OCI-LY1 (cell line): Measurements from ENCODE around the gene KIF13A.

Source experiments
- H2AFZ ChIP-seq: fragments of 200-600 bp; sonication (generic), shearing (Covaris generic); 2 replicates; pipeline ENCODE4 v1.6.0; 2014; ENCODE audit warnings: antibody characterized with exemption, mild to moderate bottlenecking, low read length
- H3F3A ChIP-seq: fragments of 200-600 bp; sonication (generic), shearing (Covaris generic); 2 replicates; pipeline ENCODE4 v1.6.0; 2014; ENCODE audit warnings: mild to moderate bottlenecking, antibody characterized with exemption, low read length, moderate library complexity; ENCODE audit not compliant: insufficient read depth
- H3K27ac ChIP-seq: fragments of 200-600 bp; sonication (generic); 2 replicates; pipeline ENCODE4 v1.5.1; 2014; ENCODE audit warnings: low read length, mixed run types, mild to moderate bottlenecking, low read depth; ENCODE audit not compliant: poor library complexity, severe bottlenecking
- H3K27me3 ChIP-seq: fragments of 200-600 bp; sonication (generic); 2 replicates; pipeline ENCODE4 v1.6.0; 2014; ENCODE audit warnings: antibody characterized with exemption, mild to moderate bottlenecking, low read length, moderate library complexity; ENCODE audit not compliant: insufficient read depth
- H3K36me3 ChIP-seq: fragments of 200-600 bp; sonication (generic); 2 replicates; pipeline ENCODE4 v1.6.1; 2014; ENCODE audit warnings: mild to moderate bottlenecking, antibody characterized with exemption, low read length, moderate library complexity, mixed read lengths; ENCODE audit not compliant: insufficient read depth
- H3K4me1 ChIP-seq: fragments of 200-600 bp; sonication (generic); 2 replicates; pipeline ENCODE4 v1.5.1; 2014; ENCODE audit warnings: mild to moderate bottlenecking, low read length, moderate library complexity; ENCODE audit not compliant: insufficient read depth, severe bottlenecking
- H3K4me2 ChIP-seq: fragments of 200-600 bp; sonication (generic), shearing (Covaris generic); 2 replicates; pipeline ENCODE4 v1.6.1; 2014; ENCODE audit warnings: low read length
- H3K4me3 ChIP-seq: fragments of 200-600 bp; sonication (generic); 2 replicates; pipeline ENCODE4 v1.5.1; 2014; ENCODE audit warnings: low read length, low read depth, mild to moderate bottlenecking, mixed read lengths; ENCODE audit not compliant: poor library complexity, severe bottlenecking
- H3K79me2 ChIP-seq: fragments of 200-600 bp; shearing (Covaris generic); 2 replicates; pipeline ENCODE4 v1.6.1; 2016; ENCODE audit warnings: mixed run types, low read length, mixed read lengths; ENCODE audit not compliant: insufficient read depth
- H3K9ac ChIP-seq: fragments of 200-600 bp; sonication (generic), shearing (Covaris generic); 2 replicates; pipeline ENCODE4 v1.6.1; 2014; ENCODE audit warnings: mild to moderate bottlenecking, low read length, mixed read lengths
- H3K9me2 ChIP-seq: fragments of 200-600 bp; sonication (generic), shearing (Covaris generic); 2 replicates; pipeline ENCODE4 v1.6.1; 2014; ENCODE audit warnings: low read depth, mild to moderate bottlenecking, low read length, mixed read lengths
- H3K9me3 ChIP-seq: fragments of 200-600 bp; shearing (Covaris generic); 2 replicates; pipeline ENCODE4 v1.6.1; 2014; ENCODE audit warnings: low read length, mixed read lengths
- H4K20me1 ChIP-seq: fragments of 200-600 bp; sonication (generic), shearing (Covaris generic); 2 replicates; pipeline ENCODE4 v1.6.0; 2016; ENCODE audit warnings: mild to moderate bottlenecking, low read length; ENCODE audit not compliant: insufficient read depth
- CTCF ChIP-seq: fragments of 200-600 bp; sonication (generic), shearing (Covaris generic); IDR thresholded peaks from 2 replicates; pipeline ENCODE4 v1.5.1; 2017; ENCODE audit warnings: mild to moderate bottlenecking, antibody characterized with exemption, low read length, moderate library complexity, mixed read lengths
- EZH2 ChIP-seq: fragments of 200-600 bp; sonication (generic), shearing (Covaris generic); IDR thresholded peaks from 2 replicates; pipeline ENCODE4 v1.8.0; 2017; ENCODE audit warnings: borderline replicate concordance, mixed run types, mild to moderate bottlenecking, antibody characterized with exemption, low read length, moderate library complexity, mixed read lengths

The KIF13A gene

GRCh38 chr6:17933716-17934115, 53.7 kb downstream of the KIF13A start:
- Histone ChIP-seq H3F3A (no peaks in the 10 kb centered on the region), H3K27me3 (no peaks in the 10 kb centered on the region), H3K36me3 (no peaks in the 10 kb centered on the region), H3K27ac (no peak overlapping the region), H3K4me2 (no peak overlapping the region), H3K9me3 (no peaks in the 10 kb centered on the region), H3K9me2 (no peaks in the 10 kb centered on the region), H3K4me1 (no peaks in the 10 kb centered on the region), H4K20me1 (no peaks in the 10 kb centered on the region), H3K79me2 (no peaks in the 10 kb centered on the region), H2AFZ (no peak overlapping the region), H3K9ac (no peak overlapping the region), H3K4me3 (no peak overlapping the region)
- TF ChIP-seq EZH2 (no peak), CTCF (no peak)

GRCh38 chr6:17932330-17932852, 55.0 kb downstream of the KIF13A start:
- H3K4me3 ChIP-seq = no peak overlapping the region
- H3F3A ChIP-seq = no peaks in the 10 kb centered on the region
- H3K9me3 ChIP-seq = no peaks in the 10 kb centered on the region
- no peaks in the 10 kb centered on the region for H3K79me2 ChIP-seq
- H2AFZ ChIP-seq = no peak overlapping the region
- no peak overlapping the region for H3K9ac ChIP-seq
- no peak overlapping the region for H3K27ac ChIP-seq
- TF ChIP-seq EZH2 (no peak), CTCF (no peak)
- no peaks in the 10 kb centered on the region for H3K36me3 ChIP-seq
- no peaks in the 10 kb centered on the region for H4K20me1 ChIP-seq
- H3K27me3 ChIP-seq = no peaks in the 10 kb centered on the region
- no peak overlapping the region for H3K4me2 ChIP-seq
- no peaks in the 10 kb centered on the region for H3K4me1 ChIP-seq
- H3K9me2 ChIP-seq = no peaks in the 10 kb centered on the region

GRCh38 chr6:17931227-17931626, 56.2 kb downstream of the KIF13A start:
- no peak overlapping the region for H3K27ac ChIP-seq
- TF ChIP-seq EZH2 (no peak), CTCF (no peak)
- no peaks in the 10 kb centered on the region for H3K79me2 ChIP-seq
- H3K36me3 ChIP-seq = no peaks in the 10 kb centered on the region
- no peak overlapping the region for H2AFZ ChIP-seq
- H3K9me3 ChIP-seq = no peaks in the 10 kb centered on the region
- H3K9me2 ChIP-seq = no peaks in the 10 kb centered on the region
- H3K4me2 ChIP-seq = no peak overlapping the region
- H3K4me1 ChIP-seq = no peaks in the 10 kb centered on the region
- H3K27me3 ChIP-seq = no peaks in the 10 kb centered on the region
- H3F3A ChIP-seq = no peaks in the 10 kb centered on the region
- no peak overlapping the region for H3K9ac ChIP-seq
- no peaks in the 10 kb centered on the region for H4K20me1 ChIP-seq
- H3K4me3 ChIP-seq = no peak overlapping the region
